SK-N-SH (cell line): ENCODE data around the gene POU6F2. TPM values are rescaled to one million over a fixed set of nuclear protein-coding genes. Genes with fewer than 3 reads are reported as not detected.

Experiments
- CTCF ChIA-PET: fragments of 300-600, 350-600 bp; formaldehyde crosslinking; extraction: SDS; loops from one replicate; lab custom pipeline; 2021; lab: Yijun Ruan, JAX
- POLR2A ChIA-PET: fragments of 350-600 bp; sonication (Branson Sonifier 250); formaldehyde crosslinking; extraction: SDS; loops from one replicate; lab custom pipeline; 2020; ENCODE audit warnings: antibody characterized with exemption, inconsistent platforms; lab: Yijun Ruan, JAX
- DNase-seq: peaks from one replicate; pipeline ENCODE4 v3.0.0; 2012
- H2AFZ ChIP-seq: fragments of 200-600 bp; sonication (generic); 2 replicates; pipeline ENCODE4 v1.8.1; 2016; ENCODE audit warnings: antibody characterized with exemption, mild to moderate bottlenecking, low read depth
- H3F3A ChIP-seq: fragments of 200-600 bp; sonication (generic); replicated peaks from 2 replicates; pipeline ENCODE3; 2016; ENCODE audit warnings: antibody characterized with exemption, mild to moderate bottlenecking; ENCODE audit not compliant: insufficient read depth
- H3K27ac ChIP-seq, 2 experiments: fragments of 200-500 bp in 1 of 2; fragments of 200-600 bp in 1 of 2; sonication (Bioruptor generic) in 1 of 2; sonication (generic), shearing (Covaris generic) in 1 of 2; 2 replicates each; pipeline versions ENCODE4 v1.5.1 to v1.6.1; 2014 to 2016; ENCODE audit warnings: low read depth in 2 of 2, inconsistent platforms in 1 of 2, low read length in 1 of 2, mild to moderate bottlenecking in 1 of 2, mixed read lengths in 1 of 2
- H3K27me3 ChIP-seq: fragments of 200-600 bp; sonication (generic), shearing (Covaris generic); 2 replicates; pipeline ENCODE4 v1.6.1; 2016; ENCODE audit warnings: mixed run types; ENCODE audit not compliant: insufficient read depth
- H3K36me3 ChIP-seq, 2 experiments: fragments of 200-500 bp in 1 of 2; fragments of 200-600 bp in 1 of 2; sonication (Bioruptor generic) in 1 of 2; sonication (generic) in 1 of 2; replicated peaks in 1 of 2; 2 replicates each; pipeline versions ENCODE3 to v1.5.1; 2014 to 2016; ENCODE audit warnings: low read length in 1 of 2, mild to moderate bottlenecking in 1 of 2; ENCODE audit not compliant: insufficient read depth in 2 of 2, control insufficient read depth in 1 of 2
- H3K4me1 ChIP-seq, 2 experiments: fragments of 200-500 bp in 1 of 2; fragments of 200-600 bp in 1 of 2; sonication (Bioruptor generic) in 1 of 2; sonication (generic), shearing (Covaris generic) in 1 of 2; 2 replicates each; pipeline versions ENCODE4 v1.5.1 to v1.6.1; 2014 to 2016; ENCODE audit warnings: low read depth in 1 of 2, low read length in 1 of 2, mixed run types in 1 of 2; ENCODE audit not compliant: insufficient read depth in 2 of 2, control insufficient read depth in 1 of 2
- H3K4me2 ChIP-seq: fragments of 200-600 bp; sonication (generic), shearing (Covaris generic); 2 replicates; pipeline ENCODE4 v1.6.1; 2017; ENCODE audit warnings: mixed run types
- H3K4me3 ChIP-seq, 2 experiments: fragments of 200-500 bp in 1 of 2; fragments of 200-600 bp in 1 of 2; sonication (Bioruptor generic) in 1 of 2; sonication (generic), shearing (Covaris generic) in 1 of 2; 2 replicates each; pipeline versions ENCODE4 v1.5.1 to v1.8.1; 2014 to 2016; ENCODE audit warnings: low read depth in 2 of 2, inconsistent platforms in 1 of 2, low read length in 1 of 2, mild to moderate bottlenecking in 1 of 2, mixed read lengths in 1 of 2, moderate library complexity in 1 of 2
- H3K79me2 ChIP-seq: fragments of 200-600 bp; sonication (generic); 2 replicates; pipeline ENCODE4 v1.8.1; 2017; ENCODE audit warnings: mild to moderate bottlenecking; ENCODE audit not compliant: insufficient read depth
- H3K9ac ChIP-seq: fragments of 200-600 bp; sonication (generic); 2 replicates; pipeline ENCODE4 v1.6.1; 2017; ENCODE audit warnings: mixed run types
- H3K9me2 ChIP-seq: fragments of 200-600 bp; sonication (generic); 2 replicates; pipeline ENCODE4 v1.6.1; 2017; ENCODE audit warnings: mixed run types
- H3K9me3 ChIP-seq: fragments of 200-600 bp; sonication (generic); 2 replicates; pipeline ENCODE4 v1.6.1; 2017; ENCODE audit warnings: mixed run types, mild to moderate bottlenecking, moderate library complexity
- H4K20me1 ChIP-seq: fragments of 200-600 bp; sonication (generic); 2 replicates; pipeline ENCODE4 v1.6.1; 2017; ENCODE audit warnings: mild to moderate bottlenecking, mixed run types; ENCODE audit not compliant: insufficient read depth
- ELF1 ChIP-seq: IDR thresholded peaks from 2 replicates; pipeline ENCODE4 v1.4.0; 2012
- EP300 ChIP-seq, 2 experiments: IDR thresholded peaks; 2 replicates each; pipeline versions ENCODE4 v1.4.0 to v1.6.1; 2012; ENCODE audit warnings: borderline replicate concordance in 1 of 2, low read depth in 1 of 2, low read length in 1 of 2
- FOSL2 ChIP-seq: IDR thresholded peaks from 2 replicates; pipeline ENCODE4 v1.4.0; 2012; ENCODE audit warnings: low read depth, mild to moderate bottlenecking, moderate library complexity, borderline replicate concordance
- FOXM1 ChIP-seq: IDR thresholded peaks from 2 replicates; pipeline ENCODE4 v1.4.0; 2012; ENCODE audit warnings: low read depth, mild to moderate bottlenecking
- IRF3 ChIP-seq: fragments of 150-350 bp; IDR thresholded peaks from 2 replicates; pipeline ENCODE4 v1.6.1; 2016; ENCODE audit warnings: mild to moderate bottlenecking, low read depth, low read length
- MAX ChIP-seq: IDR thresholded peaks from 2 replicates; pipeline ENCODE4 v1.4.0; 2012; ENCODE audit warnings: low read depth
- MXI1 ChIP-seq: IDR thresholded peaks from 2 replicates; pipeline ENCODE4 v1.6.1; 2012; ENCODE audit warnings: mild to moderate bottlenecking, low read depth, low read length, improper control_type of control experiment
- NFIC ChIP-seq: IDR thresholded peaks from 2 replicates; pipeline ENCODE4 v1.4.0; 2012; ENCODE audit warnings: borderline replicate concordance
- NRF1 ChIP-seq: IDR thresholded peaks from 2 replicates; pipeline ENCODE4 v1.6.1; 2012; ENCODE audit warnings: low read depth, mild to moderate bottlenecking, low read length
- POLR2AphosphoS5 ChIP-seq: IDR thresholded peaks from 2 replicates; pipeline ENCODE4 v1.6.1; 2012; ENCODE audit warnings: low read depth, low read length
- REST ChIP-seq: IDR thresholded peaks from 2 replicates; pipeline ENCODE4 v1.6.1; 2012; ENCODE audit warnings: mild to moderate bottlenecking, low read depth, low read length, moderate library complexity
- RFX5 ChIP-seq: IDR thresholded peaks from 2 replicates; pipeline ENCODE4 v1.6.1; 2012; ENCODE audit warnings: mild to moderate bottlenecking, improper control_type of control experiment, low read length
- SIN3A ChIP-seq: IDR thresholded peaks from 2 replicates; pipeline ENCODE4 v1.6.1; 2012; ENCODE audit warnings: low read depth, mild to moderate bottlenecking, low read length, moderate library complexity, borderline replicate concordance
- TAF1 ChIP-seq: IDR thresholded peaks from 2 replicates; pipeline ENCODE4 v1.6.1; 2012; ENCODE audit warnings: low read depth, mild to moderate bottlenecking, low read length, moderate library complexity, borderline replicate concordance
- TEAD4 ChIP-seq: IDR thresholded peaks from 2 replicates; pipeline ENCODE4 v1.4.0; 2012; ENCODE audit warnings: mild to moderate bottlenecking, borderline replicate concordance; ENCODE audit not compliant: insufficient read depth
- YY1 ChIP-seq: IDR thresholded peaks from 2 replicates; pipeline ENCODE4 v1.4.0; 2012; ENCODE audit warnings: low read depth, mild to moderate bottlenecking
- ZBTB33 ChIP-seq: IDR thresholded peaks from 2 replicates; pipeline ENCODE4 v1.4.0; 2012; ENCODE audit warnings: low read depth, borderline replicate concordance
- WGBS: methylation state at CpG from one replicate; pipeline ENCODE4 v1.1.6; 2017; ENCODE audit warnings: low lambda C conversion rate; 5-methylcytosine and 5-hydroxymethylcytosine counted together
- polyA plus RNA-seq, 3 experiments: library from polyadenylated mRNA; depleted of rRNA; stranded (reverse); fragments of >200 nt; gene quantifications; 2 replicates each; pipeline ENCODE4 v1.2.3, GENCODE V29; 2012

POU6F2 gene
- polyA plus RNA-seq, 1 of the 3 experiments (the other 2 are of a cell fraction), result under 0.01 TPM

GRCh38 chr7:39085189-39085588, 107.5 kb downstream of the POU6F2 start (continued):
- TF ChIP-seq REST (no peak), YY1 (no peak), MAX (no peak)

- H3K9ac ChIP-seq, result no peak overlapping the region
- TF ChIP-seq FOXM1, result no peak
- no peak for TF ChIP-seq REST
- no peak for TF ChIP-seq NFIC
- TF ChIP-seq POLR2AphosphoS5, result no peak
- no peak for TF ChIP-seq EP300 (IDR thresholded peaks at IDR 0.05; ENCODE audit: borderline replicate concordance in 1 of 2, low read depth in 1 of 2, low read length in 1 of 2)
- no peak for TF ChIP-seq MXI1
- TF ChIP-seq MAX, result no peak
- no peak for TF ChIP-seq RFX5
- TF ChIP-seq SIN3A, result no peak
- no peak for TF ChIP-seq TAF1
- TF ChIP-seq FOSL2, result no peak
- no peak for TF ChIP-seq NRF1
- TF ChIP-seq IRF3, result no peak
- no peak for TF ChIP-seq TEAD4
- TF ChIP-seq ZBTB33, result no peak
- no peak for TF ChIP-seq ELF1
- TF ChIP-seq YY1, result no peak
- TF ChIP-seq, all 33 proteins: peak for 0
- Histone ChIP-seq H3K4me2 (no peak overlapping the region), H3K27ac (no peak overlapping the region), H3K36me3 (no peaks in the 10 kb centered on the region), H3K9me3 (no peaks in the 10 kb centered on the region), H4K20me1 (no peaks in the 10 kb centered on the region), H3K79me2 (no peaks in the 10 kb centered on the region), H3K9me2 (no peaks in the 10 kb centered on the region), H3K4me1 (no peaks in the 10 kb centered on the region), H3K27me3 (peaks cover 20% of the 10 kb centered on the region; the same call in 1 of the 2 replicates), H3F3A (no peaks in the 10 kb centered on the region), H3K4me3 (no peak overlapping the region), H2AFZ (no peak overlapping the region)
- ChIA-PET CTCF (interaction anchor here (1.3 to 1.7 kb wide), 2 partner anchors 9 to 13 kb away, joined by 4 to 5 read pairs; no protein-coding TSS in a partner anchor), POLR2A (no interaction called here)
- whole genome bisulfite sequencing, result 32% methylated on average over 11 of the region's 11 CpGs
- no peak for DNase-seq
Measured at GRCh38 chr7:39085590-39086049, 107.9 kb downstream of the POU6F2 start.
